ENCODE data around the gene HDAC4.

Gene HDAC4

DNA sequence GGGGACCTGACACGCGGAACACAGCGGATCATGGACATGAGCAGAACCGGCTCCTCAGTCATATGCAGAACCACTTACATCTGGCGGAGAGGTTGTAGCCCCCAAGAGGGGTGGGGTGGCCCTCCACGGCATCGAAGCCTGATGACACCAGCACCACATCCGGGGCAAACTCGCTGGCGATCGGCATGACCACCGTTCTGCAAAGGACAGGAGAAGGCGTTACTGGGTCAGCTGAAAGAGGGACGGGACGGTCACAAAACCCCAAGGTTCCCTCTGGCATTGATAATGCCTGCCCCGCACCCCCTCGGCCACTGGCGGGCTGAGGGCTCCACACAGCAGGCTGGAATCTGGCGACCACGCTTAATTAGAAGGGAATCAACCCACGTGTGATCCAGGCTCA, 332.4 kb downstream of the HDAC4 start:
- no peak for DNase-seq (ENCODE audit: low read depth in 2 of 2)

DNA sequence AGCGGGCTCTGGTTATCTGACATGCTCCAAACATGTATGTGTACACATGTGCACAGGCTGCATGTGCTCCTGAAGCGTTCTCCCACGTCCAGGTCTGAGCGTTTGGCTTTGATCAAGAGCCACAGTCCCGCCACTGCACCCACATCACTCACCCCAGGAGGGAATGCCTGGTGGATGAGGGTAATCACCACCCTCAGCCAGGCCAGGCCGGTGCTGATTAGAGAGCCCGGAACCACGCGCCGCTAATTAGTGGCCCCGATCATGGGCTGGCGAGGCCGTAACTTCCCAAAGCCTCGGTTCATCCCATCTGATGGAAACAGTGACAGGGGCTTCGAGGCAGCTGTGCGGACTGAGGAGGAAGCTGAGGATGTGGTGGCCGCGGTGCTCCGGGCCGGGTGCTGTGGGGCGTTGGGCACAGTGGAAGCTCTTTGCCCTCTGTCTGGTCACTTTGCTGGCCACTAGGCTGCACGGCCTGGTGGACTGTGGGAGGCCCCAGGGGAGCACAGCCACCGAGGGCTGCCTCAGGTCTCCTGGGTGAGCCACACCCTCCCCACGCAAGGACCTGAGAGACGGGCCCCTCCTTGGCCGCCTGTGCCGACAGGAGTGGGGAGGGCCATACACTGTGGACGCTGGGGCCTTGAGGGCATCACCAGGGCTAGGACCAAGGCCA, 333.5 kb downstream of the HDAC4 start:
- DNase-seq (ENCODE audit: low read depth in 2 of 2): no peak

DNA sequence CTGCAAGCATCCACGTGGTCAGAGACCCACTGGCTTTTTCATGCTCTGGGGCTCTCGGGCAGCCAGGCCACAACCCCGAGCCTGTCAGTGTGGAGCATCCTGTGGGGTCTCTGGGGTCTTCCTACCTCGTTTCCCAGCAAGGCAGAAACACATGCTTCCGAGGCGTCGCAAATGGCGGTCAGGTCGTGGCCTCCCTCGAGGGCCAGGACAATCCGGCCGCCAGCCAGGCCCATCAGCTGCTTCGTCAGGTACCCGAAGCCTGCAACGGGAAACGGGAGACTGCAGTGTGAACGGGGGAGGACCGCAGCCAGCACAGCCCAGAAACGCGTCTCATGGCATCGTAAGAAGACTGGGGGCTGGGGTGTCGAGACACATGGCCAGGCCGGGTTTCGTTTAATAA, 334.2 kb downstream of the HDAC4 start:
- DNase-seq (ENCODE audit: low read depth in 2 of 2): no peak

DNA sequence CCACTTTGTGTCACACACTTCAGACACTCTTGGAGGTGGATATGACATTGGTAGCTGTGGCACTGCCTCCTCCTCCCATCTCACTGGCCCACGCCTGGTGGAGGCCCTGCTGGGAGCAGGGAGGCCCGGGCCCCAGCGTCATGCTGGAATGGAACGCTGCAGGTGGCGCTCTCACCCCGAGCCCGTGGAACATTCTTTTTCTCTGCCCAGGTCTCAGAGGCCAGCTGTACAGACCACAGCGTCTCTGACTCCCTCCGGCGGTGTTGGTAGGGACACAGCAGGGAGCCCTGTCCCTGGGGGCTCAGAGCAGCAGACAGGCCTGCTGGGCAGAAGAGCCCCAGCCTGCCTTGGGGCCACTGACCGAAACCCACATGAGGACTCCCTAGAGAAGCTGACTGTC, 334.9 kb downstream of the HDAC4 start:
- DNase-seq (ENCODE audit: low read depth in 2 of 2): no peak

DNA sequence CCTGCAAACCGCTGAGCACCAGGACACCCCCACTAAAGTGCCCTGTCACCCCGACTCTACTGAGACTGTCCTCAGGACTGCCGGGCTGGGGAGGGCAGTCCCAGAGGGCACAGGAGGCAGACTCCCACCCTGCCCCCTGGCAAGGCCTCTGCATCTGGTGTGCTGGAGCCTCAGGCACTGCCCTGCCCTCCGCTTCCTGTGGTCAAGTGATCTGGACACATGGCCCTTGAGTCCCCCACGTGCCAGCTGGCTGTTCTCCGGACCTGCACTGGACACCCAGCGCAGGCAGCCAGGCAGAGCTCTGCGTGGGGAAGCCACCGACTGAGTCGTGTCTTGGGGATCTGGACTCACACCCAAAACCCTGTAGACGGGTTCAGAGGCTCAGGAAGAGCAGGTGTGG, 335.3 kb downstream of the HDAC4 start:
- no peak for DNase-seq (ENCODE audit: low read depth in 2 of 2)

DNA sequence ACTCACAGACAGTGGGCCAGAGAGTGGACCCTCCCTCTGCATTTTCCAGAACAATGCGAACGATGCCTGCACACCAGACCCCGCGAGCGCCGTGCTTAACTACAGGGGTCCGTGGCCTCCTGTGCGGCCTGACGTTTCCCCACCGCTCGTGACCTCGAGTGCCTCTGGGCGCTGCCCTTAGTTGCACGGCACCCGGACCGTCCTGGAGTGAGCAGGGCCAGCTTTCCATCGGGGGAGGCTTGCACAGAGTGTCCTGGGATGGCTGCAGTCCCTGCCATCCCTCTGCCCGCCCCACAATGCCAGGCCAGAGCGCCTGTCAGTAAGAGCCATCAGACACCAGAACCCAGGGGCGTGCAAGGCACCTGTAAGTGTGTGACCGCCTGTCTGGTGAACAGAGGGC, 335.9 kb downstream of the HDAC4 start:
- DNase-seq (ENCODE audit: low read depth in 2 of 2): no peak

DNA sequence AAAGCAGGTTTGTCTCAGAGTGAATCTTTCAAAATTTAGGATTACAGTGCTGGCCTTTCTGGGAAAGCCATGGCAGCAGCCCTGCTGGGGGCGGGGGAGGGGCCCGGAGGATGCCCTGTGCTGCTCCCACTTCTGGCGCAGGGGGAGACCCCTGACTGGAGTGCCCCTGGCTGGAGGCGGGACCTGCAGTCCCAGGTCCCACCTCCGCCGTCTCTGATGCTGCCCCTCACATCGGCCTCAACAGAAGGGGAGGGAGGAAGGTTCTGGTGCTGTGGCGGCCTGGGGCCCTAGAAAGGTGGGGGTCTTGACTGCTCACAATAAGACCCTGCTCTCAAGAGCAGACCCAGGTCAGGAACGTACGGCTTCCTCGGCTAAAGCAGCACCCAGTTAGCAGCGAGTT, 336.6 kb downstream of the HDAC4 start:
- DNase-seq (ENCODE audit: low read depth in 2 of 2): no peak

DNA sequence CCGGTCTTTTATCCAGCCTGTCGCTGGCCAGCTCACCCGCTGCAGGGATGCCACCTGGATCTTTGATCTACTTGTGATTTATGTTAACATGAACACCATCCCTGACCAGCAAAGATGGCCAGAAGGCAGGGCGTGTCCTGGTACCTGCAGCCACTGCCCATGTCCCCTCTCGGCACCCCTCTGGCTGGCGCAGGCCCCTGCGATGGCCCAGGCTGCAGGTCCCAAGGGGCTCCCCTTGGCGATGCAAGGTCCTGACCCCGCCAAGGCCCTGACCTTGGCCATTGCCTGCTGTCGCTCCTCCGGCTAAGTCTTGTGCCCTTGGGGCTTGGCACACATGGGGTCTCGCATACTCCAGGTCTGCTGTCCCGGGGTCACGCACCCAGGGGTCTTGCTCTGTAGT, 338.1 kb downstream of the HDAC4 start:
- DNase-seq (ENCODE audit: low read depth in 2 of 2): no peak

DNA sequence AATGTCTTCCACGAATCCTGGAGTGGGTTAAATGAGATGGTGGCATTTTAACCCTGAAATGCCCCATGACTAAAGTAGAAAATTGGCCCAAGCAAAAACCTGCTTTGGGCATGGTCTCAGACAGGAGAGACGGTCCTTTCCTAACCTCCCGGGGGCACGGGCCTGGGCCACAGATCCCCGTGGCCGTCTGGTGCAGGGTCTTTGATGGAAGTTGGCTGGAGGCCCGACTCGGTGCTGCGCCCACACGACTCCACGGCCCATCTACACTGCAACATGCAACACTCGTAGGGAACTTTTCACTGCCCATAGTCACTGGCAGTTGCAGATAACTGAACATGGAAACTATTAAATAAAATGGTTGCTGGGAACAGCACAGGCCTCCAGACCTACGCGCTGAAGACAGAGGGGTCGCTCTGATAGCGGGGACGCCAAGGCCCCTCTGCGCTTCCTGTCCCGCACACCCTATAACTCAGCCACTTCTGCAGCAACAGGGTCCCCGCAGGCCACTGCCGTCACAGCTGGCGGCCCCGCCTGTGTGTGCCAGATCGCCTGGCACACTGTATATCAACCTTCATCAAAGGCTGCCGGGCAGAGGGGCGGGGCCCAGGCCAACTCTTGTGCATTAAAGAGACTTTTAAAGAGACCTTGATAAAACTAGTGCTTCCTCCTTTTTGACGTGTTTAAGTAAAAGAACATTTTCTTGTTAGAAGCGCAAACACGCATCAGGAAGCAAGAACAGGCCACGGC, 338.8 kb downstream of the HDAC4 start:
- no peak for DNase-seq (ENCODE audit: low read depth in 2 of 2)

DNA sequence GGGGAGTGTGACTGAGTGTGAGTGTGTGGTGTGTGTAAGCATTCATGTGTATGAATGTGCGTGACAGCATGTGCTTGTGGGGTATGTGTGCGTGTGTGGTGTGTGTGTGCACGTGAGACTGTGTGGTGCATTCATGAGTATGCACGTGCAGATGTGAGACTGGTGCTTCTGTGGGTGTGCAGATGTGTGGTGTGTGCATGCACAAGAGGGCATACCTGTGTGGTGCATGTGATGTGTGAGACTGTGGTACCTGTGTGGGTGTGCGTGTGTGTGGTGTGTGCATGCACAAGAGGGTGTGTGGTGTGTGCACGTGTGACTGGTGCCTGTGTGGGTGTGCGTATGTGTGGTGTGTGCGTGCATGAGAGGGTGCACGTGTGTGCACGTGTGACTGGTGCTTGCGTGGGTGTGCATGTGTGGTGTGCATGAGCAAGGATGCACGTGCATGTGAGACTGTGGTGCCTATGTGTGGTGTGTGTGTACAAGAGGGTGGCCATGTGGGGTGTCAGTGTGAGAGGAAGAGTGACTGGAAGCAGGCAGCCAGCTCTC, 339.6 kb downstream of the HDAC4 start:
- DNase-seq (ENCODE audit: low read depth in 2 of 2): no peak

DNA sequence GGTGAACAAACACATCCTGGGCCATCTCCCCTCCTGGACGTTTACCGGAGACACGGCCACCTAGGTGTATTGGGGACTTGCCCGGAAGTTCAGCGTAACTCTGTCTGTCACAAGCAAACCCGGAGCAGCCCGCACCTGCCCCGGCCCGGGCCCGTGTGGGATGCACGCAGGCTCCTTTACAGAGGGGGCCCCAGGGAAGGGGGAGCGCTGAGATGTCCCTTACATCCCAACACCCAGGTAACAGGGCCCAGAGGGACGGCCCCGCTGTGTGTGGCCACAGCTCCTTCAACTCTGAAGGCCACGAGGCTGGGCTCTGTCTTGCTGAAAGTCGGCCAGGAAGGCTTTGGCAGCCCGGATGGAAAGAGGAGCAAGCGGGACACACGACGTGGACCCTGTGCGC, 340.1 kb downstream of the HDAC4 start:
- no peak for DNase-seq (ENCODE audit: low read depth in 2 of 2)

DNA sequence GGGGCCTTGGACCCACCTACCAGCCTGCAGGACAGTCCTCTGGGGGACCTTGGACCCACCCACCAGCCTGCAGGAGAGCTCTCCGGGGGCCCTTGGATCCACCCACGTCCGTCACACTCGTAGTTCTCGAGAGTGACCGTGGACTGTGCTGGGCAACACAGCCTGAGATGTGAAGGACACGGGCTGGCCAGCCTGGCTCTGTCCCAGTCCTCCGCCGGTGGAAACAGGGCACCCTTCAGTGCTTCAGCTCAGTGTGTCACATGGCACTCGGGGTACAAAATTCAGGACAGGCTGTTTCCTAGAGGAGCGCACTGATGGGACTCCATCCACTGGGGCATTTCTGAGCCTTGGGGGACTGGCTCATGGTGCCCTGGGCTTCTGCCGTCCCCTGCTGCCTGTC, 341.0 kb downstream of the HDAC4 start:
- DNase-seq (ENCODE audit: low read depth in 2 of 2): no peak

DNA sequence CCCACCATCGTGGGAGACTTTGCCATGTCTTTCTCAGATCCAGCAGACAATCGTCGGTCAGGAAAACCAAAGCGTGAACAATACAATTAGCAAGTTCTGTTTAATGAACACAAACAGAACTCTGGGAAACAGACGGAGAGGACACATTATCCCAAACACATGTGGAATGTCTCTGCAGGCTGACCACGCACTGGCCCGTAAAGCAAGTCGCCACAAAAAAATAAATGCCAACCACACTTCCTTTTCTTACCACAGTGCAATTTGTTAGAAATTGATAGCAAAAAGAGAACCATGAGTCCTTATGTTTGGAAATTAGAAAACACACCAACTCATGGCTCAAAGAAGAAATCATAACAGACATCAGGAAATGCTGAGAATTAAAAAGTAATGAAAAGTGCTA, 342.1 kb downstream of the HDAC4 start:
- DNase-seq (ENCODE audit: low read depth in 2 of 2): no peak

DNA sequence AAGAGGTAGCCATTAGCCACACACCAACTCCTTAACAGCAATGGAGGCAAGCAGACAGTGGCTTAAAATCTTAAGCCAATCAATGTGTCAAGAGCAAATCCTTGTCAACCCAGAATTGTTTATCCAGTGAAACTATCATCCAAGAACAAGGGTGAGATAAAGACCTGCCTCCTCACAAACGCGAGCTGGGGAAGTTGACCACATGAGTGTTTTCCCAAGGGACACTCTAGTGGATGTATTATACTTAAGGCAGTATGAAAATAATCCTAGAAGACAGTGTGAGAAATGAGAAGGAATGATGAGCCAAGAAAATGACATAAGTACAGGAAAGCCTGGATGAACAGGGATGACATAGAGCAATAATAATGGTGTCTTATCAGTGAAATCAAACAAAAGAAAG, 343.3 kb downstream of the HDAC4 start:
- no peak for DNase-seq (ENCODE audit: low read depth in 2 of 2)

DNA sequence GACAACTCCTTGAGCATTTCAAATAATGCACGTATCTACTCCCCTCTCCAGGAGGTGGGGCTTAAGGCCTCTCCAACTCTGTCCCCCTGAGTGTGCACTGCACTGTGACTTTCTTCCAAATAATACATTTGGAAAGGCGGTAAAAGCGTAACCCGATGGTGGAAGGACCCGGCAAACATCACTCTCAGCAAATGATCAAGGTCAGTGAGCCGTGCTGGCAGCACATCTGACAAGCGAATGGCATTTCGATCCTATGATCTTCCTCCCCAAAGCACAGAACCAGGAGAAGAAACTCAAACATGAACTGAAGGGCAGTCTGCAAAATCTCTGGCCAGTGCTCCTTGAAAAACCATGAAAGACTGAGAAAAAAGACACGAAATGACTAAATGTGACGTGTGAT, 344.2 kb downstream of the HDAC4 start:
- DNase-seq (ENCODE audit: low read depth in 2 of 2): no peak

DNA sequence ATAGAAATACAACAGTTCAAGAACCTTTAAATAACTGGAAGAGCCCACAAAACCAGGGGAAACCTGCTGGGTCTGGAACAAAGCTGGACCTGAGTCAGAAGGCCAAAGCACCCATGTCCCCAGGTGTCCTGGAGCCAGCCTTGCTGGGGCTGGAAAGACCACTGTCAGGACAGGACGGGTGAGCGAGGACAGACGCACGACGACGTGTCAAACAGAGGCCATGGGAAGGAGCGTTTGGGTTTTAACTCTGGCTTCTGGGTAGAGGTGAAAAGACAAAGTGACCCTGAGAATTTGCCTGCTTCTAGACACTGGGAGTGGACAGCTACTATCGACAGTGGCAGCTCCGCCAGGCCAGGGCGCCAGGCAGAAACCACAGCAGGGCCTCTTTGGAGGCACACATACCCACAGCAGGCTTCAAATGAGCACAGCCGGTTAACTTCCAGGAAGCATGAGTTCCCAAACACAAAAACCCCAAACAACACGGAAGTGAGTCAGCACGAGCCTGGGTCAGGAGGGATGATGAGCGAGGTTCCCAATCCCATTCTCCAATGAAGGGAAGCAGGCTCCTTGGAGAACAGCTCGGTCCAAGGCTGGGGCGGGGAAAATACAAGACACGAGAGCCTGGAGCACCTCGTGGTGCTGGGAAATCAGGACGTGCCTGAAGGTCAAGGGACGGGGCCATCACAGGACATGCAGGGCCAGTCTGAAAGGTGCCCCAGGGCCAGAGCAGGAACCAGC, 344.9 kb downstream of the HDAC4 start:
- DNase-seq (ENCODE audit: low read depth in 2 of 2): no peak

DNA sequence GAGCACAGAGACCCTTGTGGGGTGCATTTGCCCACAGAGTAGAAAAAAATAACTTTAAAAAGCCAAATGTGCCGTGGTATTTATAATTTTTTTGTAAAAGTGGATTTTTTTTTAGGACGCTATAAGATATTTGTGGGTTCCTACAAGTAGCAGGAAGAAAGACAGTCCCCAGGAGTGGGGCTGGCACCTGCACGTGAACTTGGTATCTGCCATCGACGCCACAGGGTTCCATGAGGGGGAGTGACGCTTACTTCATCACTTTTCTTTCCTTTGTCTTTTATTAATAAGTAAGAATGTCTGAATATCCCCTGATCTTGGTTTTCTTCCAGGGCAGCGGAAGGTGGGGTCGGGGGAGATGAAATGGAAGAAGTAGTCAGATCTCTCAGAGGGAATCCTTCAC, 345.9 kb downstream of the HDAC4 start:
- no peak for DNase-seq (ENCODE audit: low read depth in 2 of 2)

DNA sequence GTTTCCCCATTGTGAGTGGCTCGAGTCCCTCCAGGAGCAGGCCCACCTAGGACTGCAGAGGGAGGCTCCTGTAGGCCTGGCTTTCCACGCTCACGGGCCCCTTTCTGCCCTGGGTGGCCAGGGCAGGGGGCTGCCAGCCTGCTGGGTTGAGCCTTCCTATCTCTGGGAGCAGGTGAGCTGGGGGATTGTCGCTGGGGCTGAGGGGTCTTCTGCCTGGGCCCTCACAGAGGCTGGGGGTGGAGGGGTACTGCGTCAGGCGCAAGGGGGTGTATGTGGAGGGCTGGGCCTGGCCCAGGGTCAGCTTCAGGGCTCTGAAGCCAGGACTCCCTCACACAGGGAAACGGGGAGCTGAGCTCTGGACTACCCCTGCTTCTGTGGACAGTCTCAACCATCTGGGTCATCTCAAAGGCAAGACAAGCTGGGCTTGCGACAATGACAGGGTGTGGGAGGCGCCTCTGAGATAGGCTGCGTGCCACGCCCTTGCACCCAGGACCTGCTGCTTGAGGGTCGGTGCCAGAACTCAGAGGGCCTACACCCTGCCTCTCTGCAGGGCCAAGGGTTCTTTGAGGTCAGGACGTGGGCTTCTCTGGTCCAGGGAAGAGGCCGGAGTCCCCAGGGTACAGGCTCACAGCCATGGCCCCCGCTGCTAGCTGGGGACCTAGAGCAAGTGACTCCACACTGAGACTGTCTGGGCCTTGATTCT, 346.9 kb downstream of the HDAC4 start:
- DNase-seq (ENCODE audit: low read depth in 2 of 2): no peak

DNA sequence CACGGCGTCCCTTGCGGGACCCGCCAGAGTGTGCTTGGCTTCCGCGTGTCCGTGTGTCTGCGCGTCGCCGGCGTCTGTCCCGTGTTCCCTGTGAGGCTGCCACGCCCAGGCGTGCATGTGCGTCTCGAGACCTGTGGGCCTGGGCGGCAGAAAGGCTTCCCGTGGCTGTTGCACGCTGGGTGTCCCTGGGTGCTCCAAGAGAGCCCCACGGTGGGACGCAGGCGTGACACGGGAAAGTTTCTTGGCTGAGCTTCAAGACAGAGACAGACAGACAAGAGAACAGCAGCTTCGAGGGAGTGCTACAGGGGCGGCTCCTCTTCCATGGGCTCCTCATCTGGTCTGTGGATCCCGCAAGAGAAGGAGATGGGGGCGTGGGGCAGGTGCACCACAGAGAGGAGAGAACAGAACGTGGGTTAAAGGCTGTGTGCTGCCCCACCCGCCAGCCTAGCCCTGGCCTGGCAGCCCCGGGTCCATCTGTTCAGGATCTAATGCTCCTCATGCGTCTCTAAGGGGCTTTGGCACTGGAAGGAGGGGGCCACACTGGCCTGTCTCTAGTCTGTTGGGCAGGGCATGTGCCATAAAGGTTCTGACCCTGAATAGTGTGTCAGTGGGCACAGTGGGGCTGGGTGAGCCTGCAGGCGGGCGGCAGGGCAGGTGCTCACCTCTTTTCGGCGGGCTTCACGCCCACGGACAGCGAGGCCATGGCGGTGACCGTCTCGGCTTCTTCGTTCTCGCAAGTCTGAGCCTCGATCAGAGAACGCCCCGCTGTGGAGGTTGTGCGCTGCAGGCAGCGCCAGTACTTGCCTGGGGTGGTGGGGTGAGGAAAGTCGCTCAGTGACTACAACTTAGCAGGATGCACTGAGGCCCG, 347.8 kb downstream of the HDAC4 start:
- DNase-seq (ENCODE audit: low read depth in 2 of 2): no peak

DNA sequence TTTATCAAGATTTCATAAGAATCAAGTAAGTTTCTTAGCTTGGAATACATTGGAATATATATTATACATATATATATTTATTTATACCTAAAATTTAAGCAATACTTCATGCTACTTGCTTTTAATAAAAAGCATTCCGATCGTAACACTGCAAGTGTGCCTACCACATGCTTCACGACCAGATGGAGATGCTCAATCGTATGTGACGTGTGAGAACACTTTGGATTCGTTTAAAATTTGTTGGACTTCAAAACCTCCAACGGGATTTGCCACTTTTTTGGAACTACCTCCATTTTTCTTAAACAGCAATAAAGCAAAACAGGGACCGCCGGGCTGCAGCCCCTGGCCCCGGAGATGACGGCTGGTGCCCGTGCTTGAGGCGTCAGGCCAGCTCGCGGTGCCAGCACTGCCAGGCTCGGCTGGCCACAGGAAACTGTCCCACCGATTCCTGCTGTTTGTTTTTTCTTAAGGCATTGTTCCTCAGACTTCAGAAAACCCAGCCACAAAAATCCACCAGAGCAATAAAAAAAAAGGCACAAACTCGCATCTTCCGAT, 348.9 kb downstream of the HDAC4 start:
- DNase-seq (ENCODE audit: low read depth in 2 of 2): no peak

DNA sequence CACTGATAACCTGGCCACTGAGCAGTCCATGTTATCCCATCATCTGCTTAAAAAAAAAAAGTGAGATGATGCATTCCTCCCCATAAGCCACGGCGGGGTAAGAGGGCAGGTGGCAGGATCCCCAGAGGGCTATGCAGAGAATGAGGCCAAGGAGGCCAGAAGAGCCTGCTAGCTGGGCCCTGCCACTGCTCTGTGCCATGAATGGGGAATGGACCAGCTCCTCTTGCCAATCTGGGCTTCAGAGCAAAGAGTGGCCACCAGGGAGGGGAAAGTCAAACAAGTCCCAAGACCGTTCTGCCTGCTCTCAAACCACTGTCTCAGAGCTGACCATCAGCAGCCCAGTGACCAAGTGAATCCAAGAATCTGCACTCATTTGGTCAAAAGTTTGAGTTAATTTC, 350.6 kb downstream of the HDAC4 start:
- no peak for DNase-seq (ENCODE audit: low read depth in 2 of 2)
